CD8-positive, alpha-beta memory T cell (primary cell): Measurements from ENCODE around the gene SCAF11. TPM values are rescaled to one million over a fixed set of nuclear protein-coding genes. Genes with fewer than 3 reads are reported as not detected.
"Not testable (repeated sequence)": the region's sequence is repeated elsewhere in the genome, so short reads cannot be mapped to it uniquely, and the experiment has no call there.

Source experiments
- CTCF ChIA-PET: fragments of 350-600 bp; sonication (Branson Sonifier 250); formaldehyde crosslinking; loops from one replicate; lab custom pipeline; 2021; ENCODE audit warnings: antibody characterized with exemption; lab: Charles Lee
- POLR2A ChIA-PET: fragments of 350-600 bp; sonication (Branson Sonifier 250); formaldehyde crosslinking; loops from one replicate; lab custom pipeline; 2021; ENCODE audit warnings: antibody characterized with exemption; lab: Charles Lee
- DNase-seq, 5 donors: peaks; one replicate each; pipeline versions ENCODE4 v3.0.0 to v3.0.0-alpha.2; 2020 to 2022; ENCODE audit warnings: mixed read lengths in 1 of 5
- H3K27ac ChIP-seq: one replicate; pipeline ENCODE4 v1.7.0; 2013; ENCODE audit warnings: low read depth, mild to moderate bottlenecking, low read length, moderate library complexity
- H3K27me3 ChIP-seq: 2 replicates; pipeline ENCODE4 v1.7.0; 2013; ENCODE audit warnings: low read length, mild to moderate bottlenecking; ENCODE audit not compliant: insufficient read depth, poor library complexity, severe bottlenecking
- H3K36me3 ChIP-seq: 2 replicates; pipeline ENCODE4 v1.7.0; 2013; ENCODE audit warnings: mild to moderate bottlenecking, low read length, moderate library complexity; ENCODE audit not compliant: insufficient read depth
- H3K4me1 ChIP-seq: 2 replicates; pipeline ENCODE4 v1.7.0; 2013; ENCODE audit warnings: mild to moderate bottlenecking, low read length, moderate library complexity; ENCODE audit not compliant: insufficient read depth
- H3K4me3 ChIP-seq: 2 replicates; pipeline ENCODE4 v1.7.0; 2013; ENCODE audit warnings: mild to moderate bottlenecking, low read length
- H3K9me3 ChIP-seq: 2 replicates; pipeline ENCODE4 v1.7.0; 2013; ENCODE audit warnings: mild to moderate bottlenecking, low read length
- H3K27ac Mint-ChIP-seq, 8 donors: one replicate each; pipeline ENCODE4 v1.8.0; 2020 to 2021; ENCODE audit warnings: mixed read lengths in 8 of 8, mild to moderate bottlenecking in 6 of 8, inconsistent platforms in 3 of 8, moderate library complexity in 3 of 8
- H3K27me3 Mint-ChIP-seq, 2 donors: one replicate each; pipeline ENCODE4 v1.8.0; 2020 to 2021; ENCODE audit warnings: mixed read lengths in 2 of 2, mild to moderate bottlenecking in 1 of 2, moderate library complexity in 1 of 2
- H3K36me3 Mint-ChIP-seq, 3 donors: one replicate each; pipeline ENCODE4 v1.8.0; 2020 to 2021; ENCODE audit warnings: mixed read lengths in 3 of 3, inconsistent platforms in 1 of 3, mild to moderate bottlenecking in 1 of 3
- H3K4me1 Mint-ChIP-seq, 3 donors: one replicate each; pipeline ENCODE4 v1.8.0; 2020 to 2021; ENCODE audit warnings: mixed read lengths in 3 of 3, inconsistent platforms in 1 of 3, mild to moderate bottlenecking in 1 of 3
- H3K4me3 Mint-ChIP-seq, 7 donors: one replicate each; pipeline ENCODE4 v1.8.0; 2020 to 2021; ENCODE audit warnings: mixed read lengths in 7 of 7, mild to moderate bottlenecking in 6 of 7, moderate library complexity in 4 of 7, inconsistent platforms in 2 of 7
- H3K9me3 Mint-ChIP-seq, 5 donors: one replicate each; pipeline ENCODE4 v1.8.0; 2020 to 2022; ENCODE audit warnings: mixed read lengths in 5 of 5, mild to moderate bottlenecking in 3 of 5, moderate library complexity in 2 of 5, inconsistent platforms in 1 of 5
- polyA plus RNA-seq: library from polyadenylated mRNA; unstranded; fragments of 300-500 nt; fragmentation: Illumina TruSeq; gene quantifications from one replicate; pipeline ENCODE4 v1.2.3, GENCODE V29; 2021
- total RNA-seq, 2 experiments: library from RNA; stranded (reverse); gene quantifications; one replicate each; pipeline ENCODE4 v1.2.3, GENCODE V29; 2021

The SCAF11 gene
- 100 to 1,000 TPM; 114 to 119 TPM for total RNA-seq
- 125 TPM for polyA plus RNA-seq

GRCh38 chr12:45990468-45991283 lies at the start of gene SCAF11:
TSS of gene SCAF11 (minus strand) at chr12:45990574. CDS start at chr12:45964167, 26,407 bp downstream.
- Mint-ChIP-seq H3K4me1 (peaks cover 51 to 56% (median 51%) of the 10 kb centered on the region in 3 donors), H3K36me3 (peaks cover 0 to 38% (median 3%) of the 10 kb centered on the region in 3 donors), H3K9me3 (peaks cover 0 to 2% (median 0%) of the 10 kb centered on the region in 5 donors), H3K4me3 (peak within 1 kb of the TSS; percentile 91 to 99 (median 94)), H3K27me3 (peaks cover 0 to 10% of the 10 kb centered on the region in 2 donors), H3K27ac (peak within 1 kb of the TSS; percentile 93 to 100 (median 99))
- Histone ChIP-seq H3K36me3 (no peaks in the 10 kb centered on the region), H3K27ac (peak within 1 kb of the TSS; percentile 98), H3K9me3 (no peaks in the 10 kb centered on the region), H3K4me1 (peaks cover 42% of the 10 kb centered on the region), H3K4me3 (peak within 1 kb of the TSS; percentile 80), H3K27me3 (no peaks in the 10 kb centered on the region)
- POLR2A ChIA-PET, result interaction anchor here (0.5 to 3.4 kb wide), 17 partner anchors 20 to 1288 kb away, joined by 3 to 33 read pairs (median 4); partner anchors contain the start of genes ARID2 and SLC38A1
- CTCF ChIA-PET, result interaction anchor here (0.7 to 2.1 kb wide), 12 partner anchors 8 to 380 kb away, joined by 3 to 8 read pairs (median 4); partner anchors contain the start of gene SLC38A1
- peak; percentile 100 for DNase-seq

- peaks cover 5 to 18% (median 9%) of the 10 kb centered on the region in 5 donors for H3K9me3 Mint-ChIP-seq
- CTCF ChIA-PET, H3K4me3 ChIP-seq, H3K27ac ChIP-seq, H3K36me3 ChIP-seq, POLR2A ChIA-PET, H3K4me3 Mint-ChIP-seq, H3K27me3 ChIP-seq, H3K27ac Mint-ChIP-seq, H3K4me1 ChIP-seq, H3K4me1 Mint-ChIP-seq, H3K9me3 ChIP-seq, DNase-seq: not testable (repeated sequence)
- H3K36me3 Mint-ChIP-seq, result peaks cover 0 to 10% (median 0%) of the 10 kb centered on the region in 3 donors
- H3K27me3 Mint-ChIP-seq, result peaks cover 25 to 37% of the 10 kb centered on the region in 2 donors
These were observed 46.7 kb upstream of the SCAF11 start for GRCh38 chr12:46037066-46037465.

GRCh38 chr12:46027172-46027571 lies 36.8 kb upstream of the SCAF11 start:
- Mint-ChIP-seq H3K9me3 (peaks cover 36 to 74% (median 66%) of the 10 kb centered on the region in 5 donors), H3K27me3 (peaks cover 23 to 44% of the 10 kb centered on the region in 2 donors), H3K4me1 (no peaks in the 10 kb centered on the region), H3K27ac (no peak overlapping the region), H3K36me3 (peaks cover 2 to 54% (median 9%) of the 10 kb centered on the region in 3 donors), H3K4me3 (no peak overlapping the region)
- no peaks in the 10 kb centered on the region for H3K4me1 ChIP-seq
- ChIA-PET CTCF (no interaction called here), POLR2A (no interaction called here)
- no peak for DNase-seq
- no peaks in the 10 kb centered on the region for H3K27me3 ChIP-seq
- no peaks in the 10 kb centered on the region for H3K36me3 ChIP-seq
- peaks cover 12% of the 10 kb centered on the region for H3K9me3 ChIP-seq
- no peak overlapping the region for H3K4me3 ChIP-seq
- no peak overlapping the region for H3K27ac ChIP-seq

GRCh38 chr12:46024099-46024498 lies 33.7 kb upstream of the SCAF11 start:
- Mint-ChIP-seq H3K9me3 (peaks cover 52 to 79% (median 75%) of the 10 kb centered on the region in 5 donors), H3K27ac (no peak overlapping the region), H3K36me3 (peaks cover 4 to 65% (median 10%) of the 10 kb centered on the region in 3 donors), H3K4me1 (no peaks in the 10 kb centered on the region), H3K4me3 (no peak overlapping the region), H3K27me3 (peaks cover 37 to 50% of the 10 kb centered on the region in 2 donors)
- Histone ChIP-seq H3K36me3 (no peaks in the 10 kb centered on the region), H3K27ac (no peak overlapping the region), H3K27me3 (no peaks in the 10 kb centered on the region), H3K9me3 (peaks cover 12% of the 10 kb centered on the region), H3K4me3 (no peak overlapping the region), H3K4me1 (no peaks in the 10 kb centered on the region)
- CTCF ChIA-PET, result no interaction called here
- no peak for DNase-seq
- POLR2A ChIA-PET, result no interaction called here

GRCh38 chr12:46020768-46021167 lies 30.4 kb upstream of the SCAF11 start:
- Mint-ChIP-seq H3K27me3 (peaks cover 35 to 50% of the 10 kb centered on the region in 2 donors), H3K36me3 (peaks cover 4 to 43% (median 5%) of the 10 kb centered on the region in 3 donors), H3K27ac (no peak overlapping the region), H3K4me1 (no peaks in the 10 kb centered on the region), H3K9me3 (peaks cover 37 to 47% (median 44%) of the 10 kb centered on the region in 5 donors), H3K4me3 (no peak overlapping the region)
- Histone ChIP-seq H3K4me3 (no peak overlapping the region), H3K4me1 (no peaks in the 10 kb centered on the region), H3K36me3 (no peaks in the 10 kb centered on the region), H3K27me3 (no peaks in the 10 kb centered on the region), H3K27ac (no peak overlapping the region), H3K9me3 (no peaks in the 10 kb centered on the region)
- DNase-seq, result no peak
- ChIA-PET CTCF (no interaction called here), POLR2A (no interaction called here)

- H3K27me3 ChIP-seq, H3K4me1 ChIP-seq, H3K4me1 Mint-ChIP-seq, H3K9me3 ChIP-seq, POLR2A ChIA-PET, H3K4me3 ChIP-seq, H3K36me3 ChIP-seq, H3K27ac ChIP-seq, CTCF ChIA-PET, DNase-seq, H3K4me3 Mint-ChIP-seq: not testable (repeated sequence)
- Mint-ChIP-seq H3K27ac (peak overlapping the region in 1 of 8 donors; percentile 84), H3K27me3 (peaks cover 22 to 33% of the 10 kb centered on the region in 2 donors), H3K36me3 (peaks cover 2 to 26% (median 3%) of the 10 kb centered on the region in 3 donors), H3K9me3 (peaks cover 23 to 30% (median 26%) of the 10 kb centered on the region in 5 donors)
These were observed 28.3 kb upstream of the SCAF11 start for GRCh38 chr12:46018712-46019111.

- H3K4me1 Mint-ChIP-seq, H3K27ac ChIP-seq, H3K27me3 ChIP-seq, POLR2A ChIA-PET, H3K36me3 ChIP-seq, H3K4me3 ChIP-seq, CTCF ChIA-PET, H3K27ac Mint-ChIP-seq, DNase-seq, H3K4me1 ChIP-seq, H3K9me3 ChIP-seq, H3K4me3 Mint-ChIP-seq: not testable (repeated sequence)
- Mint-ChIP-seq H3K9me3 (peaks cover 22 to 30% (median 22%) of the 10 kb centered on the region in 5 donors), H3K27me3 (peaks cover 22 to 33% of the 10 kb centered on the region in 2 donors), H3K36me3 (peaks cover 2 to 26% (median 3%) of the 10 kb centered on the region in 3 donors)
These were observed 27.5 kb upstream of the SCAF11 start for GRCh38 chr12:46017866-46018375.

- Histone ChIP-seq H3K27me3 (no peaks in the 10 kb centered on the region), H3K9me3 (no peaks in the 10 kb centered on the region), H3K4me3 (no peak overlapping the region), H3K36me3 (no peaks in the 10 kb centered on the region), H3K27ac (no peak overlapping the region), H3K4me1 (no peaks in the 10 kb centered on the region)
- Mint-ChIP-seq H3K4me1 (no peaks in the 10 kb centered on the region), H3K4me3 (no peak overlapping the region), H3K27me3 (no peaks in the 10 kb centered on the region), H3K27ac (no peak overlapping the region), H3K9me3 (no peaks in the 10 kb centered on the region), H3K36me3 (no peaks in the 10 kb centered on the region)
- DNase-seq, result no peak
- ChIA-PET CTCF (interaction anchor here (1.2 kb wide), 1 partner anchor 462 kb away, joined by 4 read pairs; no protein-coding TSS in a partner anchor), POLR2A (no interaction called here)
These were observed 15.4 kb upstream of the SCAF11 start for GRCh38 chr12:46005823-46006222.
